Embryonic facial prominence (tissue), 1 donor: ENCODE measurements around the gene PPM1H.

Experiments used
- DNase-seq: peaks from one replicate; pipeline ENCODE4 v3.0.0-alpha.2; 2016; ENCODE audit errors: extremely low spot score

Gene PPM1H

GRCh38 chr12:62713723-62714122 lies 221.2 kb downstream of the PPM1H start:
- DNase-seq = no peak

GRCh38 chr12:62712681-62713573 lies 222.0 kb downstream of the PPM1H start:
- DNase-seq = no peak

- DNase-seq = no peak
These were observed 223.2 kb downstream of the PPM1H start for GRCh38 chr12:62711631-62712241.

DNA sequence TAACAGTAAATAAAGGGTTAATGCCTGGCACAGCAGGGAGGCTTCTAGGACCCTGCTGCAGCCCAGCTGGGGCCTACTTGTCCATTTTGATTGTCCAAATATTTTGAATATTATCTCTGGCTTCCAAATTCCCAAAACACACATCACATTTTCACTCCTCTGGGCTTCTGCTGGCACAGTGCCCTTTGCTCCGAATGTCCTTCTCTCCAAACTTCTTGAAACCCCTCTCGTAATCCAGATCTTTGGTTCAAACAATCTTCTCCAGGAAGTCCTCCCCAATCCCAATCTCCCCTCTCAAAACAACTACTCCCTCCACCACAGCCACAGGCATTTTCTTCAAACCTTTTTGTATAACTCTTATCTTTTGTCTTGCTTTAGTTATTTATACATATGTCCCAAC lies 225.6 kb downstream of the PPM1H start:
- no peak for DNase-seq

- DNase-seq = no peak
These were observed 227.0 kb downstream of the PPM1H start for GRCh38 chr12:62707939-62708338.

DNA sequence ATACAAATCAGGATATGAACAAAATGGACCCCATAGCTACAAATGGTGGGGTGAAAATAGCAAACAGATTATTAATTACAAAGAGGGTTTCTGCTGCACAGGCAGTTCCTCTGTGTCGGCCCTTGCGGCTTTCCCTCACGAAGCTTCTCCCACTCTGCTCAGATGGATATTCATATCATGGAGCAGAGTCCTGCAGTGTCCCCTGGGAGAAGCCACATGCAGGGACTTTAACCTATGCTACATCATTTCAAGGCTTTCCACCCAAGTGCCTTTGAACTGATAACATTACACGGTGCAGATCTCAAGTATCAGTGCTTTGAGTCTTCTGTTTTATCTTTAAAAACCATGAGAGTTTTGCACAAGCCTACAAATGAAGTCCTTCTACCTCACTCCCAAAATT lies 229.1 kb downstream of the PPM1H start:
- DNase-seq = no peak

DNA sequence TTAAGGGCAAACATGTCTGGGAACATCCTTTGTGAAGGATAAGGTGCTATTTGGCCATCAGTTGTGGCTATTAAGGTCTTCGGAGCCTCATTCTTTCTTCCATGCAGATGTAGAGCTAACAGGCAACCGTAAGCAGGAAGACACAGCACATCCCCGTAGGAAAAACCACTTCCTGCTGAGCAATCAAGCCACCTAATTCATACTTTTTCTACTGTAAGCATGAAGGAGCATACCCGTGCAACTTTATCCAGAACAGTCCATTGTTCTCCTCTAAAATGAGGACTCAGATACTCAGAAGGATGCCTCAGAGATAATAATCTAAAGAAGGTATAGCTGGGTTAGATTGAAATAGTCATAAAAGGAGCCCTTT lies 232.0 kb downstream of the PPM1H start:
- DNase-seq = no peak

GRCh38 chr12:62701492-62701891 lies 233.5 kb downstream of the PPM1H start:
- DNase-seq = no peak

- DNase-seq = no peak
These were observed 234.7 kb downstream of the PPM1H start for GRCh38 chr12:62700091-62700880.

DNA sequence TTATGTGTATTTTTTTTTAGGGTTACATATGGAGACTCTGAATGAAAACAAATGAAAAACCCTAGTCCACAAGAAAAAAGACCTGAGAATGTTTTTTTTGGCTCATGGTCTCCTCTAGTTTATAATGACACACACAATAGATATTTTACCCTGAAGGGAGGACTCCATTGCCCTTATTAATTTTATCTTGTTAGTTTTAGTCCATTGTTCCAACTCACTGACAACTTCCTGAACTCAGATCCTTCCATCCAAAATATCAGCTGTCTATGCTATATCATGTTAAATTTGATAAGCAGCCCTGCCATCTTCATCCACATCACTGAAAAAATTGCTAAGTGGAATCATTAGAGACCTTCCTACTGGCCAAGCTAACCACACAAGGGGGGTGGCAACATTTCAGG lies 236.2 kb downstream of the PPM1H start:
- no peak for DNase-seq

- no peak for DNase-seq
These were observed 237.1 kb downstream of the PPM1H start for GRCh38 chr12:62697893-62698292.

DNA sequence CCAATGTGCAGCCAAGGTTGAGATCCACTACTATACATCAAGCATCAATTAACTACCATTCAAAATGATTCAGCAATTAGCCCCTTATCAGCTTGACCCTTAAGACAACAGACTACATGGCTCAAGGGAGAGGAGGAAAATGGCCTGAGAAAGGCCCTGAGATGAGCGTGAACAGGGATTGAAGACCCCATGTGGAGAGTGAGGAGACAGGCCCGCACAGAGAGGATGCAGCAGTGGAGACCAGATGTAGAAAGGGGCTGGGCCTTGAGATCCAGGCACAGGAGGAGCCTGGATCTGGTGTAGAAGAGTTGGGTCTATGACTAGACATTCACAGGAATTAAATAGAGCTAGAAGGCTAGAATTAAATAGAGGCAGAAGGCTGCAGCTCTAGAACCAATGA lies 239.3 kb downstream of the PPM1H start:
- no peak for DNase-seq

DNA sequence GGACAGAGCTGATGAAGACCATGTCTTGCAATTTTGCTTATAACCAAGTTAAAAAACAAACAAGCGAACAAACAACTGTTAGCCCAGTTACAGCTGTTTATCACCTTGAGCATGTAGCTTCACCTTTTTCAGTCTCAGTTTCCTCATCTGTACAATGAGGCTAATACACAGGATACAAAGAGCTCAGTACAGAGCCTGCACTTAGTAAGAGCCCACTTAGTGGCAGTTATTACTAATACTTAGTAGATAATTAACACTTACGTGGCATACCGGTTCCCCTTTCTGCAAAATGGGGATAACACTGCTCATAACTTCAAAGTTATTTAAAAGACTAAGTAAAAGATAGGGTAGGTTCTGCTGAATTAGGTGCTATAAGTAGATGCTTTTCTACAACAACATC lies 240.3 kb downstream of the PPM1H start:
- DNase-seq = no peak

- DNase-seq = no peak
These were observed 240.8 kb downstream of the PPM1H start for GRCh38 chr12:62694116-62694515.

DNA sequence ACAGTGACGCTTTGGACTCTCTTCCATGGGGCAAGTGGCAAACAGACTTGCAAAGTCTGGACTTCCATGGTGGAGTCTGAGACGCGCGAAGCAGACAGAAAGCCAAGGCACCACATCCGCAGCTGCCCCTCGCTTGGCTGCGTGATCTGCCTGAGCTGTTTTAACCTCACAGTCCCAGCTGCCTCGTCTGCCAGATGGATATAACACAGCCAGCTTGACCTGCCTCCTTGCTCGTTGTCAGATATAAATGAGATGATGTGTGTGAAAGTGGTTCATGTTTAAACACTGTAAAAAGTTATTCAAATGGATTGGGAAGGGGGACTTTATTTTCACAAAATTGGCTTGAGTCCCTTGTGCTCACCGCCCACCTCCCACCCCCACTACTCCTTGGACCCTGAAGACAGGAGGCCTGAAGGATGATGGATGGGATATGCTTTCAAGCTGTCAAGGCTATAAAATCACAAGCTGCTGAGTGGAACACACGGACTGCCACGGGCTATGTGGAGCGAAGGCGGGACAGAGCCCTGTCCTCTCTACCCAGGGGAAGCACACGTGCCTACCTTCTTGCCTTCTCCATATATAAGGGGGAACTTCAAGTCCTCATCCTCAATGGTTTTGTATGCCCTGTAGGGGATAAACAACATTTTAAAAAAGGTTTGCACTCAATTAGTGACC lies 241.4 kb downstream of the PPM1H start:
- no peak for DNase-seq

GRCh38 chr12:62692884-62693283 lies 242.1 kb downstream of the PPM1H start:
- no peak for DNase-seq

DNA sequence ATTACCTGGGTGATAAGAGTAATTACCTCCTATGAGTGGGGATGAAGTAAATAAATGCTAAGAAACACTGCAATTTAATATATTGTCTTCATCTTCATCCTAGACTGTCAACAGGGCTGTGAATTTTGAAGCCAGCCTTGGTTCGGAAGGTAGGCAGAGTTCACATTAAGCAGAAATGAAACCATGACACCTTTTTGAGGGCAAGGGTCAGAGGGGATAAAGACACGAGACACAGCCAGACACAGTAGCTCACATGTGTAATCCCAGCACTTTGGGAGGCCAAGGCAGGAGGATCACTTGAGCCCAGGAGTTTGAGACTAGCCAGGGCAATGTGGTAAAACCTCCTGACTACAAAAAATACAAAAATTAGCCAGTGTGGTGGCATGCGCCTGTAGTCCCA lies 243.6 kb downstream of the PPM1H start:
- DNase-seq = no peak

- DNase-seq = no peak
These were observed 245.7 kb downstream of the PPM1H start for GRCh38 chr12:62689042-62689839.

DNA sequence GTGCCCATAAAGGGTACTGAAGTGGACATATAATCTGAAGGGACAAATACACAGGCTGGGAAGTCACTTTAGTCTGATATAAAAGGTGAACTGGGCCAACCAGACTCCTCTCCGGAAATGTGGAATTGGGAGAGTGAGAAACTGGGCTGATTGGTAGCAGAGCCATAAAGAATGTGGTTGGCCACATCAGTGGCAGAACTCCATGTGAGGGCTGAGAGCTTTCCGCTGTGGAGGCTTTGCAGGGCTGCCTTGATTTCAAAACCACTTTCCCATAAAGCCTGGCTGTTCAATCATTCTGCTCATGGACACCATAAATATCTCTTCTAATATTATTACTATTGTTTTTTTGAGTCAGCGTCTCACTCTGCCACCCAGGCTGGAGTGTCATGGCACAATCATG lies 248.0 kb downstream of the PPM1H start:
- DNase-seq = no peak

DNA sequence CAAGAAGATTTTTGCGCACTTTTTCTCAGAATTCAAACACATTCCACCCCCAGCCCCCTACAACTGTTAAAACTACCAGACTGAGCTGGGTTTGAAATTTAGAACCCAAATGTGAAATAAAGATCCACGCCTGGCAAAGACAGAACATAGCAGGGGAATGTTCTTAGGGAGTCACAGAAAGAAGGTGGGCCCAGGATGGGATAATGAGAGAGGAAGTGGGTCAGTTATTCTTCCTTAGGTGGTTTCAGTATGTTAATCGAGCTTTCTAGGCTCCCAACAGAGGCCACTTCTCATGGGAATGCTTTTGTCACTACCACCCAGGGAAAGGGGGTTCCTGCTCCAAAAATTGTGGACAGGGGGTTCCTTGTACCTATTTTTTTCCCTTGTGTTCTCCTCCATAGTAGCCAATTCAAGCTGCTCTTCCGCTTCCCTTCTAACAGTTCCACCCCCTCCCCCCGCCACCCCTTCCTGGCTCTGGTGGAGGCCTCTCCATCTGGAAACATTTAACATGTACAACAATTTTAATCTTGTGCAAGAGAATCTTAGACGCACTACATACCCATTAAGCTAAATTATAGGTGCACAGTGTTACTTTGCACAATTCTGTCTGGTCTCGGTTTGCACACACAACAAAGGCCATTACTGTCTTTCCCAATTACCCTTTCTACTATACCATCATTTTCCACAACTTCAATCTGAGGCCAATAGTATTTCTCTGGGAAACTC lies 250.2 kb downstream of the PPM1H start:
- DNase-seq = peak; percentile 77
